ENCODE measurements around the gene PKP1. TPM values are rescaled to one million over a fixed set of nuclear protein-coding genes. Genes with fewer than 3 reads are reported as not detected.

PKP1 gene
- total and polyA plus RNA-seq, 2 of the 4 experiments (the other 2 are of a cell fraction): 0.18 to 0.36 TPM

DNA sequence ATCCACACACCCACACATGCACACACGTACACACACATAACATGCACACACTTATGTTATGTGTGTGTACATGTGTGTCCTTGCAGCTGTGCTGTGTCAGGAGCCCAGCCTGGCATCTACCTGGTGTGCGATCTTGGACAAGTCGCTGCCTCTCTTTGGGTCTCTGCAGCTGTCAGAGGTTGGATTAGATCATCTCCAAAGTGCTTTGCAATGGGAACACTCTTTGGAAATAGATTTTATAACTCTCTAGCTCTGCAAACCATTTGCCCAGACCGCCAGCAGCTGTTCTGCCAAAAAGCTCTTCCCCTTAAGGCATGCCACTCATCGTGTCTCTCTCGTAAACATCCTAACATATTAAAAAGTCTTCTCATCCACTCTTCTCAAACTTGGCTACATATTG lies 4.7 kb downstream of the PKP1 start:
- Histone ChIP-seq H3K18ac (ENCODE audit: low read depth, low read length) (no peak overlapping the region), H4K5ac (ENCODE audit: low read depth, low read length) (no peak overlapping the region), H2AK9ac (replicated peaks; ENCODE audit: low read depth, low read length, poor library complexity) (no peak overlapping the region), H3K14ac (replicated peaks; ENCODE audit: low read depth, low read length) (no peak overlapping the region), H2AFZ (replicated peaks; ENCODE audit: low read length, poor library complexity) (no peak overlapping the region), H3K79me1 (ENCODE audit: low read depth in 1 of 2, low read length in 2 of 2) (no peaks in the 10 kb centered on the region), H2AK5ac (ENCODE audit: low read depth, low read length) (no peak overlapping the region), H4K91ac (ENCODE audit: insufficient read depth, low read depth, low read length) (no peak overlapping the region), H3K4me1 (ENCODE audit: control insufficient read depth, insufficient read depth, low read length) (peaks cover 2% of the 10 kb centered on the region; the same call in 1 of the 2 replicates), H3K23ac (ENCODE audit: low read depth, low read length) (no peak overlapping the region), H2BK5ac (ENCODE audit: low read depth, low read length, poor library complexity, severe bottlenecking) (no peak overlapping the region), H2BK120ac (ENCODE audit: low read depth, low read length) (no peak overlapping the region), H4K20me1 (ENCODE audit: insufficient read depth, low read length) (no peaks in the 10 kb centered on the region), H2BK15ac (ENCODE audit: low read depth, low read length) (no peak overlapping the region), H2BK20ac (ENCODE audit: low read depth, low read length) (no peak overlapping the region), H3K9me1 (ENCODE audit: insufficient read depth, low read length) (no peaks in the 10 kb centered on the region), H3K9me3 (ENCODE audit: control insufficient read depth, insufficient read depth, low read length) (no peaks in the 10 kb centered on the region; the same call in 1 of the 2 replicates), H3K4me2 (ENCODE audit: low read depth, low read length) (no peak overlapping the region), H4K8ac (ENCODE audit: low read depth in 2 of 2, low read length in 2 of 2) (no peak overlapping the region), H3K4ac (ENCODE audit: low read depth, low read length) (no peak overlapping the region), H3K27me3 (ENCODE audit: control insufficient read depth, insufficient read depth, low read length) (peaks cover 84% of the 10 kb centered on the region), H3K36me3 (ENCODE audit: control insufficient read depth, insufficient read depth, low read length) (no peaks in the 10 kb centered on the region), H3K4me3 (ENCODE audit: insufficient read depth, low read depth, low read length) (no peak overlapping the region), H3K9ac (ENCODE audit: low read depth, low read length) (no peak overlapping the region), H3K56ac (ENCODE audit: extremely low read depth, insufficient read depth, low read length) (no peak overlapping the region), H3K27ac (ENCODE audit: insufficient read depth, low read length) (no peak overlapping the region)
- WGBS, 2 experiments (ENCODE audit: extremely low coverage in 2 of 2, insufficient read length in 1 of 2): no CpG with 5 or more reads among the region's 6 CpGs
- TF ChIP-seq USF2 (IDR thresholded peaks at IDR 0.05; ENCODE audit: low read depth, low read length): no peak
- dilution Hi-C loops (cut with HindIII; ENCODE audit: low sequenced_read_pairs, unreplicated experiment): no loop called here
- ChIA-PET POLR2A (ENCODE audit: unreplicated experiment) (no interaction called here), CTCF (interaction anchor here (0.5 kb wide), 1 partner anchor 120 kb away, joined by 3 read pairs; no protein-coding TSS in a partner anchor)
- in situ Hi-C loops (cut with MboI; ENCODE audit: low sequenced_read_pairs): no loop called here
- intact Hi-C loops (cut with micrococcal nuclease): no loop called here
- DNase-seq (no peak), ATAC-seq (ENCODE audit: low read depth) (no peak)
- no TSS peak for BruUV-seq (replicated peaks)

Data from IMR-90 (cell line).